HAP-1 (cell line): ENCODE results near the gene KLHL26.
"Not testable (repeated sequence)": the region's sequence is repeated elsewhere in the genome, so short reads cannot be mapped to it uniquely, and the experiment has no call there.

Experiments
- DNase-seq, 2 experiments: peaks; one replicate each; pipeline ENCODE4 v3.0.0-alpha.2; 2016 to 2020; ENCODE audit warnings: low spot score in 2 of 2
- H3K27me3 ChIP-seq: fragments of 250-450 bp; sonication (Bioruptor Pico); 2 replicates; pipeline ENCODE4 v1.5.1; 2020; ENCODE audit warnings: low read depth, mild to moderate bottlenecking, moderate library complexity
- H3K36me3 ChIP-seq: fragments of 250-450 bp; sonication (Bioruptor Pico); replicated peaks from 2 replicates; pipeline ENCODE4 v1.5.1; 2020; ENCODE audit warnings: mild to moderate bottlenecking
- H3K4me1 ChIP-seq: fragments of 250-450 bp; sonication (Bioruptor Pico); 2 replicates; pipeline ENCODE4 v1.5.1; 2020; ENCODE audit warnings: mild to moderate bottlenecking
- H3K4me3 ChIP-seq: fragments of 250-450 bp; sonication (Bioruptor Pico); 2 replicates; pipeline ENCODE4 v1.5.1; 2020; ENCODE audit warnings: mild to moderate bottlenecking, moderate library complexity
- H3K9me3 ChIP-seq: fragments of 250-450 bp; sonication (Bioruptor Pico); 2 replicates; pipeline ENCODE4 v1.5.1; 2020; ENCODE audit warnings: mild to moderate bottlenecking, moderate library complexity
- in situ Hi-C: fragments of 300-500 bp; cut with MboI; formaldehyde crosslinking; loops from 3 replicates; pipeline ENCODE4 v1.14.3; 2020; ENCODE audit warnings: low sequenced_read_pairs, inconsistent platforms, mixed read lengths

The KLHL26 gene

DNA sequence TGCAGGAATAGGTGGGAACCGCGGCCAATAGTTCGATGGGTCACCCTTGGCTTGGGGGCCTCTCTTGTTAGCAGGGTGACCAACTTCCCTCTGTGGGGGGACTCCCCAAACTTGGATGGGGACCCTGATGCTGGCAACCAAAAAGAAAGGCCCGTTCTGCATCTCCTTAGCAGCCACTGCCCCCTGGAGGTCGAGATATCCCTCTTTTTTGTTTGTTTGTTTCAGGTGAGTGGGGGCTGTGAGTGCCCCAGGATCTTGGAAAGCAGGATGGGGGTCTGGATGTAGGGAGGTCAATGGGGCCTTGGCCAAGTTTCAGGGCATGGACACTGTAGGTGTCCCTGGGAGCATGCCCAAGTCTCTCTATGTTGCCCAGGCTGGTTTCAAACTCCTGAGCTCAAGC, 39.0 kb downstream of the KLHL26 start:
- Histone ChIP-seq H3K4me1 (peaks cover 6% of the 10 kb centered on the region), H3K9me3 (no peaks in the 10 kb centered on the region), H3K36me3 (no peaks in the 10 kb centered on the region), H3K4me3 (no peak overlapping the region), H3K27me3 (no peaks in the 10 kb centered on the region)
- in situ Hi-C loops: no loop called here
- peak in 1 of 2 experiments; percentile 31 for DNase-seq

DNA sequence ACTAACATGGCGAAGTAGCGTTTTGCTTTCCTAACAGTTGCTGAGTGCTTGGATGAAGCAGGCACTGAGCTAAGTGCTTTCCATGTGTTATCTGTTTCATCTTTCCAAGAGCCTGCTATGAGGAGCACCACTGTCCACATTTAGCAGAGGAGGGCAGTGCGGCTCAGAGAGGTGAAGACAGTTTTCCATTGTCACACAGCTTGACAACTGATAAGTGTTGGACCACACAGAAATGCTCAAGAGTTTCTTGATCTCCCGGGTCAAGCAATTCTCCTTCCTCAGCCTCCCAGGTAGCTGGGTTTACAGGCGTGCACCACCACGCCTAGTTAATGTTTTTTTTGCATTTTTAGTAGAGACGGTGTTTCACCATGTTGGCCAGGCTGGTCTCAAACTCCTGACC, 39.9 kb downstream of the KLHL26 start:
- no peaks in the 10 kb centered on the region for H3K9me3 ChIP-seq
- H3K36me3 ChIP-seq: no peaks in the 10 kb centered on the region
- DNase-seq: no peak
- in situ Hi-C loops: no loop called here
- no peak overlapping the region for H3K4me3 ChIP-seq
- no peaks in the 10 kb centered on the region for H3K27me3 ChIP-seq
- peaks cover 6% of the 10 kb centered on the region for H3K4me1 ChIP-seq

DNA sequence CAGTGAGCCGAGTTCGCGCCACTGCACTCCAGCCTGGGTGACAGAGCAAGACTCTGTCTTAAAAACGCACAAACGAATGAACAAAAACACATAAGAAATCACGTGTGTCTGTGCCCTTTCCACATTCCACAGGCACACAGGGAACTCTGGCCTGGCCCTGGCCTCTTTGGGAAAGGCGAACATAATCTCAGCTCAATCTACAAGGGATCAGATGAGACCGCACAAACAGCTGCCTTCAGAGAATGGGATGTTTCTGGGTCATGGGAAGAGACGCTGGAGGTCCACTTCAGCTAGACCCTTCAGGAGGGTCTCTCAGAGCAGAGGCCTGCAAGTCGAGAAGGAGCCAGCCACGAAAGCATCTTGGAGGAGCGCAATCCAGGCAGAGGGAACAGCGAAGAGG, 40.3 kb downstream of the KLHL26 start:
- Histone ChIP-seq H3K27me3 (no peaks in the 10 kb centered on the region), H3K4me1 (peaks cover 6% of the 10 kb centered on the region), H3K4me3 (no peak overlapping the region), H3K9me3 (no peaks in the 10 kb centered on the region), H3K36me3 (no peaks in the 10 kb centered on the region)
- in situ Hi-C loops: no loop called here
- DNase-seq: no peak

DNA sequence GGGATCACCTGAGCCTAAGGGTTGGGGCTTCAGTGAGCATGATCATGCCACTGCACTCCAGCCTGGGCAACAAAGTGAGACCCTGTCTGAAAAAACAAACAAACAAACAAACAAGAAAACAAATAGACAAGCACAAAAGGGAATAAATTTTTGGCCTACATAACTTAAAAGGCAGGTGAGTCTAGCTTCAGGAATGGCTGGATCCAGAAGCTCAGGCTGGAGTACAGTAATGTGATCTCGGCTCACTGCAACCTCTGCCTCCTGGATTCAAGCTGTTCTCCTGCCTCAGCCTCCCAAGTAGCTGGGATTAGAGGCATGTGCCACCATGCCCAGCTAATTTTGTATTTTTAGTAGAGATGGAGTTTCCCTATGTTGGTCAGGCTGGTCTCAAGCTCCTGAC, 43.3 kb downstream of the KLHL26 start:
- DNase-seq, H3K36me3 ChIP-seq, H3K9me3 ChIP-seq, in situ Hi-C loops, H3K27me3 ChIP-seq, H3K4me3 ChIP-seq, H3K4me1 ChIP-seq: not testable (repeated sequence)

DNA sequence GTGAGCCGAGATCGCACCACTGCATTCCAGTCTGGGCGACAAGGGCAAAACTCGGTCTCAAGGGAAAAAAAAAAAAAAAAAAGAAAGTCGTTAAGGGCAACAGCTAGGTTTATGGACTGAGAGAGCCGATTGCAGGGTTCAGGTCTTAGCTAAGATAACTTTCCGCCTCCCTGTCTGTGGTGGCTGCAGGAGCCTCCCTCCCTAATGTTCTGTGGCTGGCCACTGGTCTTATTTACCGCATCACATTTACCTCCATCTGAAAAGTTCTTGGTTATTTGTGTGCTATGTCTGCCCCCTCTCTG, 45.9 kb downstream of the KLHL26 start:
- no peak for DNase-seq
- no peaks in the 10 kb centered on the region for H3K9me3 ChIP-seq
- in situ Hi-C loops: no loop called here
- peaks cover 9% of the 10 kb centered on the region for H3K4me1 ChIP-seq
- no peaks in the 10 kb centered on the region for H3K27me3 ChIP-seq
- H3K4me3 ChIP-seq: peak overlapping the region; percentile 53
- H3K36me3 ChIP-seq: no peaks in the 10 kb centered on the region

DNA sequence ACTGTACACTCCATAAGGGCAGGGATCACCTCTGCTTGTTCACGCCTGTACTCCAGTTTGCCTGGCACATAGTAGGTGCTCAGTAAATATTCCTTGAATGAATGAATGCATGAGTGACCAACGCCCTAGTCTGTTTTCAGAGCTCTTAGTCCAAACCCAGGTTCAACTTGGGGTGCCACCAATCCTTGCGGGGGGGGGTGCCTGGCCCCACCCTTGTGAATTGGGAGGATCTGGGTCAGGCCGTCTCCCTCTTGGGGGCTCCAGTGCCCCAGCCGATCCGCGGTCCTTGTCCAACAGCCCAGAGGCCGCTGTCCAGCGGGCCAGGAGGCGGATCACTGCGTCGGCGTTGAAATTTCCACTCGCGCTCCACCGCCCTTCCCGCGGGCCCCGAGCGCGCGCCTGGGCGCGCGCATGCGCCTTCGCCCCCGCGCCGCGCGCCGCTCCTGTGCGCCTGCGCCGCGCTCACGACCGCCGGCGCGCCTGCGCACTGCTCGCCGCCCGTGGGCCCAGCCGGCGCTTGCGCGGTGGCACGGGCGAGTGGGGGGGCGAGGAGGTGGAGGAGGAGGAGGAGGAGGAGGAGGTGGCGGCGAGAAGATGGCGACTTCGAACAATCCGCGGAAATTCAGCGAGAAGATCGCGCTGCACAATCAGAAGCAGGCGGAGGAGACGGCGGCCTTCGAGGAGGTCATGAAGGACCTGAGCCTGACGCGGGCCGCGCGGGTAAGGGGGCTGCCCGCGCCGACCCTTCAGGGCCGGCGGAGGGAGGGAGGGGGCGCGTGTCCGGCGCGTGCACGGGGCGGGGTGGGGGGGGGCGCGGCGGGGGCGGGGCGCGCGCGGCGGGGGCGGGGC, 46.5 kb downstream of the KLHL26 start, which contains the start of gene CRTC1:
Gene CRTC1, plus strand, starts transcription at position 572 of the 849 bp plus-strand sequence. Its CDS starts 23 bp downstream, at position 595.
- peaks cover 4% of the 10 kb centered on the region; the same call in 1 of the 2 replicates for H3K4me1 ChIP-seq
- H3K36me3 ChIP-seq: no peaks in the 10 kb centered on the region
- peak; percentile 88 to 96 for DNase-seq
- no peaks in the 10 kb centered on the region for H3K27me3 ChIP-seq
- in situ Hi-C loops: no loop called here
- H3K9me3 ChIP-seq: no peaks in the 10 kb centered on the region
- peak within 1 kb of the TSS; percentile 53 for H3K4me3 ChIP-seq

DNA sequence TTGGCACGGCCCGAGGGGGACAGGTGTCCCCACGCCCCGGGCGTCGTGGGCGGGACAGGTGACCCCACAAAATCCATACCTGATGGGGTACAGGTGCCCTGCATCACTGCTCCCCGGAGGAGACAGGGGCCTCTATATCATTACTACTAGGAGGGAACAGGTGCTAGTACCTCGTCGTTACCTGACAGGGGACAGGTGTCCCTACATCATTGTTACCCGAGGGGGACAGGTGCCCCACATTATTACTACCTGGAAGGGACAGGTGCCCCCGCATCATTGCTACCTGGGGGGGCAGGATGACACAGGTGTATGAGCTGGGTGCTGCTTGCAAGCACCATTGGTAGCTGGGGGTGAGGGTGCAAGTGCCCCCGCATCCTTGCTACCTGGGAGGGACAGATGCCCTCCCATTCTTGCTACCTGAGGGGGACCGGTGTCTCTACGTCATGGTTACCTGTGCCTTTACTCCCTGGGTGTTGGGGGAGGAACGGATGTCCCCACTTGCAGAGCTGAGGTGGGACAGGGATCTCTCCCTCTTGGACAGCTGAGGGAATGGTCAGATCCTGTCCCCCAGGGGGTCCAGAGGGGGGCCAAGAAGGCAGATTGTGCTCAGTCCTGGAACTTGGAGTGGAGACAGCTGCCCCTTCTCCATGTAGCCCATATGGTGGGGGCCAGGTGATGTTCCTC, 47.3 kb downstream of the KLHL26 start:
- in situ Hi-C loops: no loop called here
- Histone ChIP-seq H3K4me3 (peak overlapping the region; percentile 53), H3K27me3 (no peaks in the 10 kb centered on the region), H3K36me3 (no peaks in the 10 kb centered on the region), H3K4me1 (0 out of 2 replicates have a peak, but pooled peaks cover 4% of the 10 kb centered on the region), H3K9me3 (no peaks in the 10 kb centered on the region)
- no peak for DNase-seq

DNA sequence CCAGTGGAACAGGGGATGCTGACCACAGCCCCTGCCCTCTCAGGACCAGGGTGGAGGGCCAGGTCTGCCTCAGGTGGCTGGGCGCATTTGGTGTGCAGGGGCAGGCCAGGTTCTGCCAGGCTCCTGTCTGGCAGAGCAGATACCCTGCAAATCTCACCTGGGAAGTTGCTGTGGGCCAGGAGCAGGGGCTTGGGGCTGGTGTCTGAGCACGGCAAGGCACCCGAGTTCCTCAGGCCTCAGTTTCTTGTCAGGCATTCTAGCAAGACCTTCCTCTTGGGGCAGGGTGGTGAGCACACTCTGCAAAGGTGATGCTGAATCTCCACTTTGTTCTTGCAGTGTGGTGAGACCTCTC, 47.8 kb downstream of the KLHL26 start:
- Histone ChIP-seq H3K36me3 (no peaks in the 10 kb centered on the region), H3K4me1 (0 out of 2 replicates have a peak, but pooled peaks cover 4% of the 10 kb centered on the region), H3K4me3 (peak overlapping the region; percentile 53), H3K9me3 (no peaks in the 10 kb centered on the region), H3K27me3 (no peaks in the 10 kb centered on the region)
- no peak for DNase-seq
- in situ Hi-C loops: no loop called here

DNA sequence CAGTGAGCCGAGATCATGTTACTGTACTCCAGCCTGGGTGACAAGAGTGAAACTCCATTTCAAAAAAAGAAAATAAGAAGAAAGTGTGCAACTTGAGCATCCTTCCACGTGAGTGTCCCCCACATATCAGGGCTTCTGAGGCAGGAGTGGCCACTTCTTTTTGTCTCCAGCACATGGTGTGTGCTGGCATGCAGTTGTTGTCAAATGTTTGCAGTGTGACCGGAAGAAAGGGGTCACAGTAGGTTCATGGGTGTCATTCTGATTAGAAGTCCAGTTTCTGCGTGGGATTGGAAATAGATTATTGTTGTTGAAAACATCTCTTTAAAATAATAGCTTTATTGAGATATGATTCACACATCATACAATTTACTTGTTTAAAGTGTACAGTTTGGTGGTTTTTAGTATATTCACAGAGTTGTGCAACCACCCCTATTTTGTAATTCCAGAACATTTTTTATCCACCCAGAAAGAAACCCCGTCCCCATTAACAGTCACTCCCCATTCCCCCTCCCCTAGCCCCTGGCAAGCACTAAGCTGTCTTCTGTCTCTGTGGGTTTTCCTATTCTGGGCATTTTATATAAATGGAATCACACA, 48.9 kb downstream of the KLHL26 start:
- DNase-seq: no peak
- 0 out of 2 replicates have a peak, but pooled peaks cover 4% of the 10 kb centered on the region for H3K4me1 ChIP-seq
- no peaks in the 10 kb centered on the region for H3K27me3 ChIP-seq
- H3K36me3 ChIP-seq: no peaks in the 10 kb centered on the region
- no peak overlapping the region for H3K4me3 ChIP-seq
- in situ Hi-C loops: no loop called here
- no peaks in the 10 kb centered on the region for H3K9me3 ChIP-seq

DNA sequence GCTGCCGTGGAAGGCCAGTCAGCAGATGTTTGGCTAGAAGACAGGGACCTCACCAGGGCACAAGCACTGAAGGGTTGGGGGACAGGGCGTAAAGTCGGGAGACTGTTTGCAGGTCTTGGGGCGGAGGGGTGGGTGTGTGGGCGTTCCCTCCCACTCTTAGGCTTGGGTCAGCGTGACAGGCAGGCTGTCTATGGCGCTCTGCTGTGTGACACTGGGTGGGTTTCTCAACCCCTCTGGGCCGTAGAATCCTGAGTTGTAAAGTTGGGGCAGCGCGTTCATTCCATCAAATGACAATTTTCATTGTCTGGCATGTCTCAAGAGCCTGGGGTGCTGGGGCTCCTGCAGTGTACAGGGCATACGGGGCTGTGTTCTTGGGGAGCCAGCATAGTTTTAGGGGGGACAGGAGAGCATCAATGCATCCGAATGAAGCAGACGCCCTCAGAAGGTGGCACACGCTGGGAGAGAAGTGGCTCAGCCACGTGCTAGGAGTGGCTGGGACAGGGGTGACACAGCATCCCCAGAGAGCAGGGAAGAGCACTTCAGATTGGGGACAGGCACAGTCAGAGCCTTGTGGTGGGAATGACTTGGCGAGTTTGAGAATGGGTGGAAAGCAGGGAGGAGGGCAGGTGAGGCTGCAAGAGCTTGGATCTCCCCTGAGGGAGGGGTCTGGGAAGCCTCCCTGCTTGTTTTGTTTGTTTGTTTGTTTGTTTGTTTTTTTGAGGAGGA, 51.1 kb downstream of the KLHL26 start:
- Histone ChIP-seq H3K27me3 (no peaks in the 10 kb centered on the region), H3K9me3 (no peaks in the 10 kb centered on the region), H3K4me3 (no peak overlapping the region), H3K4me1 (0 out of 2 replicates have a peak, but pooled peaks cover 3% of the 10 kb centered on the region), H3K36me3 (no peaks in the 10 kb centered on the region)
- DNase-seq: no peak
- in situ Hi-C loops: no loop called here

DNA sequence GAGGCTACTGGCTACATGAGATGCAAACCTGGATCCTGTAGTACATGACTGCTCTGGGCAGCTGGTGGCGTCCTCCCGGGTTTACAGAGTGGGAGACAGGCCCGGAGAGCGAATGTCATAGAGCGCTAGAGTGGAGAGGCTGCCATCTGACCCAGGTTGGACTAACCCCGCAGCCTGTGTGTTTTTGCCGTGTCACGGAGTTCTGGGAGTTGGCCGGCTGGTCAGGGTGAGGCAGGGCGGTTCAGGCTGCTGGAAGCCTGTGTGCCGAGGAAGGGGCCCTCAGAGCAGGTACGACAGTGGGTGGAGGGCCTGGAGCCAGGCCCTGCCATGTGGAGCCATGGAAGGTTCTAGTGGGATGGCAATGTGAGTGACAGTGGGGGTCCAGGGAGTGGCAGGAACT, 59.2 kb downstream of the KLHL26 start:
- H3K36me3 ChIP-seq: no peaks in the 10 kb centered on the region
- H3K4me3 ChIP-seq: no peak overlapping the region
- H3K9me3 ChIP-seq: no peaks in the 10 kb centered on the region
- DNase-seq: no peak
- H3K4me1 ChIP-seq: peaks cover 4% of the 10 kb centered on the region
- in situ Hi-C loops: no loop called here
- no peaks in the 10 kb centered on the region for H3K27me3 ChIP-seq

DNA sequence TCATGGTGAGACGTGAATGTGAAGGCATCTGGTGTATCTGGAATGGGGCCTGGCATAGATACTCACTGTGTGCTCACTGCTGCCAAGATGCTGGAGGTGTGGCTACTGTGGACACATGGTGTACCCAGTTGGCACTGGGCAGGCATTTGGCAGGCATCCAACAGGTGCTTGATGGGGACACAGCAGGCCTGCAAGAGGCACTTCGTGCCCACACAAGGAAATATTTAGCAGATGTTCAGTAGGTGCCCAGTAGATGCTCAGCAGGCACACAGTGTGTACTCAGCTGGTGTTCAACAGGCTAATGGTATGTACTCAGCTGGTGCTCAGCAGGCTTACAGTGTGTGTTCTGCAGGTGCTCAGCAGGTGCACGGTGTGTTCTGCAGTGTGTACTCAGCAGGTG, 60.9 kb downstream of the KLHL26 start:
- no peaks in the 10 kb centered on the region for H3K9me3 ChIP-seq
- no peak for DNase-seq
- in situ Hi-C loops: no loop called here
- H3K27me3 ChIP-seq: no peaks in the 10 kb centered on the region
- peaks cover 4% of the 10 kb centered on the region for H3K4me1 ChIP-seq
- H3K36me3 ChIP-seq: no peaks in the 10 kb centered on the region
- H3K4me3 ChIP-seq: no peak overlapping the region

DNA sequence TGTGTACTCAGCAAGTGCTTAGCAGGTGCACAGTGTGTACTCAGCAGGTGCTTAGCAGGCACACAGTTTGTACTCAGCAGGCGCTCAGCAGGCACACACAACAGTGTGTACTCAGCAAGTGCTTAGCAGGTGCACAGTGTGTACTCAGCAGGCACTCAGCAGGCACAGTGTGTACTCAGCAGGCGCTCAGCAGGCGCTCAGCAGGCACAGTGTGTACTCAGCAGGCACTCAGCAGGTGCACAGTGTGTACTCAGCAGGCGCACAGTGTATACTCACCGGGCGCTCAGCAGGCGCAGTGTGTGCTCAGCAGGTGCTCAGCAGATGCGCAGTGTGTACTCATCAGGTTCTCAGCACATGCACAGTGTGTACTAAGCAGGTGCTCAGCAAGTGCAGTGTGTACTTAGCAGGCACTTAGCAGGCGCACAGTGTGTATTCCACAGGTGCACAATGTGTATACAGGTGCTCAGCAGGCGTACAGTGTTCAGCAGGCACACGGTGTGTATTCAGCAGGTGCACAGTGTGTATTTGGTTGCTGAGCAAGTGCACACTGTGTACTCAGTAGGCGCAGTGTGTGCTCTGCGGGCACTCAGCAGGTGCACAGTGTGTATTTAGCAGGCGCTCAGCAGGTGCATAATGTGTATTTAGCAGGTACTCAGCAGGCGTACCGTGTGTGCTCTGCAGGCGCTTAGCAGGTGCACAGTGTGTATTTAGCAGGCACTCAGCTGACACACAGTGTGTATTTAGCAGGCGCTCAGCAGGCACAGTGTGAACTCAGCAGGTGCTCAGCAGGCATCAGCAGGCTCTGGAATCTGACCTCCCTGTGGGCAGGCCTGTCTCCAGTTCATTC, 61.7 kb downstream of the KLHL26 start:
- Histone ChIP-seq H3K36me3 (no peaks in the 10 kb centered on the region), H3K4me3 (no peak overlapping the region), H3K4me1 (peaks cover 4% of the 10 kb centered on the region), H3K9me3 (no peaks in the 10 kb centered on the region), H3K27me3 (no peaks in the 10 kb centered on the region)
- DNase-seq: no peak
- in situ Hi-C loops: no loop called here
